HG03460 (cell line): Measurements from ENCODE around the gene SCAF8.
"Not testable (repeated sequence)": the region's sequence is repeated elsewhere in the genome, so short reads cannot be mapped to it uniquely, and the experiment has no call there.

Experiments used
- ATAC-seq: cut with Tn5 transposase; IDR thresholded peaks from one replicate; pipeline ENCODE4 v1.9.1; 2021; ENCODE audit not compliant: unreplicated experiment

The SCAF8 gene, protein sequence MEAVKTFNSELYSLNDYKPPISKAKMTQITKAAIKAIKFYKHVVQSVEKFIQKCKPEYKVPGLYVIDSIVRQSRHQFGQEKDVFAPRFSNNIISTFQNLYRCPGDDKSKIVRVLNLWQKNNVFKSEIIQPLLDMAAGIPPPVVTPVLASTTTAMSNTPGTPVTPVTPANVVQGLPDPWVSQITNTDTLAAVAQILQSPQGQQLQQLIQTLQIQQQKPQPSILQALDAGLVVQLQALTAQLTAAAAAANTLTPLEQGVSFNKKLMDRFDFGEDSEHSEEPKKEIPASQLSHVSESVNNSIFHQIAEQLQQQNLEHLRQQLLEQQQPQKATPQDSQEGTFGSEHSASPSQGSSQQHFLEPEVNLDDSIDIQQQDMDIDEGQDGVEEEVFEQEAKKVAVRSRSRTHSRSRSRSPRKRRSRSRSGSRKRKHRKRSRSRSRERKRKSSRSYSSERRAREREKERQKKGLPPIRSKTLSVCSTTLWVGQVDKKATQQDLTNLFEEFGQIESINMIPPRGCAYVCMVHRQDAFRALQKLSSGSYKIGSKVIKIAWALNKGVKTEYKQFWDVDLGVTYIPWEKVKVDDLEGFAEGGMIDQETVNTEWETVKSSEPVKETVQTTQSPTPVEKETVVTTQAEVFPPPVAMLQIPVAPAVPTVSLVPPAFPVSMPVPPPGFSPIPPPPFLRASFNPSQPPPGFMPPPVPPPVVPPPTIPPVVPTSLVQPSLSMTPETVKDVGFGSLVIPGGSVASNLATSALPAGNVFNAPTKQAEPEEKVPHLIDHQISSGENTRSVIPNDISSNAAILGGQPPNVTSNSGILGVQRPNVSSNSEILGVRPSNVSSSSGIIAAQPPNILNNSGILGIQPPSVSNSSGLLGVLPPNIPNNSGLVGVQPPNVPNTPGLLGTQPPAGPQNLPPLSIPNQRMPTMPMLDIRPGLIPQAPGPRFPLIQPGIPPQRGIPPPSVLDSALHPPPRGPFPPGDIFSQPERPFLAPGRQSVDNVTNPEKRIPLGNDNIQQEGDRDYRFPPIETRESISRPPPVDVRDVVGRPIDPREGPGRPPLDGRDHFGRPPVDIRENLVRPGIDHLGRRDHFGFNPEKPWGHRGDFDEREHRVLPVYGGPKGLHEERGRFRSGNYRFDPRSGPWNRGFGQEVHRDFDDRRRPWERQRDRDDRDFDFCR (N-terminal part only)

DNA sequence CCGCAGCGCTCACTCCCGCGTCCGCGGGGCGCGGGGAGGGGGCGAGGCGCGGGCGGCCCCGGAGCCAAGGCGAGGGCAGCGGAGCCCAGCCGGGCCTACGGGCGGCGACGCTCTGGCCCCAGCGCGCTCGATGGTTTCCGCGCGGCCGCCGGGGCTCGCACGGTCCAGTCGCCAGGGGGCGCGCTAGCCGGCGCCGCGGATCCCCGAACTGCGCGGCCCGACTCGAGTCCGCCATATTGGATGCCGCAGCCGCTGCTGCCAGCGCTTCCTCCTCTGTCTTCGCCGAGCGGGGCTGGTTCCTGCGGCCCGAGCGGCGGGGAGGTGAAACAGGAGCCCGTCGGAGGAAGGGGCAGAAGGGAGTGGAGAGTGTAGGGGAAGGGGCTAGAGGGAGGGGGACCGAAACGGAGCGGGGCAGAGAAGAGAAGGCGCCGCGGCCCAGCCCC lies at the start of gene SCAF8:
SCAF8 (plus strand) TSS at position 234 of the 443 bp plus-strand sequence. CDS start 485 bp downstream, outside the sequence.
- ATAC-seq, result peak; percentile 80

DNA sequence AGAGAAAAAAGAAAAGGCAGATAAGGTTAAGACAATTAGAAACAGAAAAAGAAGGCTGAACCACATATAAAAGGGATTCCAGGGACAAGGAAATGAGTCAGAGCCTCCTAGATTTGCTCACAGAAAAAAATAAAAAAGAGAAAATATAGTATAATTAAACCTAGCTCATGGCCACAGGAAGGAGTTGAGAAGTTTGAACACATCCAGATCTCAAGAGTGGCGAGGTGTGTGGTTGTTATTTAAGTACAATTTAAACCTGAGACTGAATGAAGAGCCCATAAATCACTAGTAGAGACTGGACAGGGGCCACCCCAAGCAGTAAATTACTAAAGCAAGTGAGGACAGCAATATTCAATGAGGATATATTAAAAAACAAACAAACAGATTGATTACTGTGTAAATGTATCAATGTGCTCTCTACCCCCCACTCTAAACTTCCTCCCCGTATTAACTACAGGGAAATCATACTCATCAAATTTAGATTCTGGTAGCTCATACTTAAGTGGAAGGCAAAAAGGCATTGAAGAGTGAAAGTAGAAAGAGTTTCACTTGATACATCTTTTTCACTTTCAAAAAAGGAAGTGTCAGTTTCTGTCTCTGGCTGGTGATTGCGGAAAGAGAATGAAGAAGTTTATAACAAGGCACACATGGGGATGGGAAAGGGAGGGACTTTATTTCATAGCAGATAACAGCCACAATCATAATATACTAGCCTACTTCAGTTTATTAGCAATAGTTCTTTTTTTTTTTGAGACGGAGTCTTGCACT lies 49.3 kb upstream of the SCAF8 start:
- peak; percentile 95 for ATAC-seq

DNA sequence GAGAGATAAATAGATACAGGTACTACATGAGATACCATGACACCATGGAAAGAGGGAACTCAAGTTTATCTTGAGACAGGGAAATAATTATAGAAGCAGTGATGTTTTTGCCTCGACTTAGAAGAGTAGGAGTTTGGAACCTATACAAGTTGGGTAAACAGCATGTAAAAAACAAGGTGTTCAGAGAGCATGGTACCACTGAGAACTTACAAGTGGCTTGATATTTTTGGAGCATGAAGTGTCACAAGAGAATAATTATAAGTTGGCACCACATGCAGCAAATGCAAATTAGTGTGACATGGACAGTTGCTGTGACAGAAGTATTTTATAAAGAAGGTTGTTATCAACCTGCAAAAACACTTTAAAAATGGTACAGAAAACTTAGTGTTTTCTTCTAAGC lies 47.1 kb upstream of the SCAF8 start:
- ATAC-seq, result no peak

GRCh38 chr6:154689493-154690255 lies 43.5 kb upstream of the SCAF8 start:
- ATAC-seq, result no peak

GRCh38 chr6:154690857-154691256 lies 42.4 kb upstream of the SCAF8 start:
- no peak for ATAC-seq

DNA sequence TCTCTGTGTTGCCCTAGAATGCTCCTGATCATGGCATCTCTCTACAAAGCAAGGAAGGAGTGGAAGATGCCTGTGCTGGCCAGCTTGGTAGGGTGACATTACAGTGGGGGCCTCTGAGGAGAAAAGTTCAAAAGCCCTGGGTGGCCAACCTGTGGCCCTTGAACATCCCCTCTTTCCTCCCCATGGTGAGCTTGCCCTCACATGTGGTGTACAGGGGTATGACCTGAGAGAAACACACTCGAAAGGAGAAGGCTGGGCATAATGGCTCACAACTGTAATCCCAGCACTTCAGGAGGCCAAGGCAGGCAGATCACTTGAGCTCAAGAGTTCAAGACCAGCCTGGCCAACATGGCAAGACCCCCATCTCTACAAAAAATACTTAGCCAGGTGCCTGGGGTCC lies 36.6 kb upstream of the SCAF8 start:
- ATAC-seq, result no peak

- ATAC-seq, result no peak
These were observed 30.1 kb upstream of the SCAF8 start for GRCh38 chr6:154703124-154703523.

DNA sequence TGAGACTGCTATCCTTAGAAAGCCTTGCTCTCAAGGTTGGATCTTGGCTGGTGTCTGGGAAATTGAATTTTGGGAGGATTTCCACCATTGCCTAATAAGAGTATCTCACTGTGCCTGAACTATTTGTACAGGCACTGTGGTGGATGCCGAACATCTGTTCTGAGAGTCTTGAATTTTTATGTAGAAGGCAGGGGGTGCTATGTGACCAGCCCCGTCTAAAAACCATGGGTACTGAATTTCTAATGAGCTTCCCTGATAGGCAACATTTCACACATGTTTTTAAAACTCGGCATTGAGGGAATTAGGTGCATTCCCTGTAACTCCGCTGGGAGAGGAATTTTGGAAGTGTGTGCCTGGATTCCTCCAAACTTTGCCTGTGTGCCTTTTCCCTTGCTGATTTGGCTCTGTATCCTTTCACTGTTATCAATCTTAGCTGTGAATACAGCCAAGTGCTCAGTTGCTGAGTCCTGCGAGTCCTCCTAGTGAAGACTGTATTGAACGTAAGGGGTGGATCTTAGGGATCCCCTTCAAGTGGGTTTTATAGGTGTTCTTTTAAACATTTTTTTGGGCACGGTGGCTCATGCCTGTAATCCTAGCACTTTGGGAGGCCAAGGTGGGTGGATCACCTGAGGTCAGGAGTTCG lies 27.6 kb upstream of the SCAF8 start:
- no peak for ATAC-seq

DNA sequence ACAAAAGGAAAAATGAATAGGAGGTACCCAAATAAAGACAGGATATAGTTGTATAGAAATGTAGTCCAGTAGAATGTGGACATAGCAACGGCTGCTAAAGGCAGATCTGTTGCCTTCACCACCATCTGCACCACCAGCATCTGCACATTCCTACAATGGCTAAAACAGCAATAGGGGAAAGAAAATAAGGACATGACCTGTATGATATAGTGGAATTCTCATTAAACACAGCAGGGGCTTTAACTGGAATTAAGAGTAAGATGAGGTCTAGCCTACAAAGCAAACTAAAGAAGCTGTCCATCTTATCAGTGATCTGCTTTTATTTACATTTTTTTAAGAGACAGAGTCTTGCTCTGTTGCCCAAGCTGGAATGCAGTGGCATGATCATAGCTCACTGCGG lies 26.8 kb upstream of the SCAF8 start:
- no peak for ATAC-seq

- ATAC-seq, result no peak
These were observed 23.6 kb upstream of the SCAF8 start for GRCh38 chr6:154709621-154710020.

- no peak for ATAC-seq
These were observed 22.5 kb upstream of the SCAF8 start for GRCh38 chr6:154710689-154711088.

GRCh38 chr6:154715446-154715845 lies 17.8 kb upstream of the SCAF8 start:
- ATAC-seq, result no peak

GRCh38 chr6:154716350-154716749 lies 16.9 kb upstream of the SCAF8 start:
- not testable (repeated sequence) for ATAC-seq

GRCh38 chr6:154719433-154719832 lies 13.8 kb upstream of the SCAF8 start:
- ATAC-seq, result no peak

GRCh38 chr6:154719854-154720253 lies 13.4 kb upstream of the SCAF8 start:
- ATAC-seq, result no peak

GRCh38 chr6:154721460-154721859 lies 11.8 kb upstream of the SCAF8 start:
- no peak for ATAC-seq

- no peak for ATAC-seq
These were observed 6.3 kb upstream of the SCAF8 start for GRCh38 chr6:154726887-154727286.

- no peak for ATAC-seq
These were observed 1.7 kb upstream of the SCAF8 start for GRCh38 chr6:154731296-154732218.
